Testis (tissue), 3 donors: ENCODE measurements around the gene HDAC3. TPM values are rescaled to one million over a fixed set of nuclear protein-coding genes. Genes with fewer than 3 reads are reported as not detected.

Experiments
- DNase-seq: peaks from one replicate; pipeline ENCODE4 v3.0.0-alpha.2; 2019
- H3K27ac ChIP-seq, 2 donors: fragments of 200-600 bp; sonication (generic); one replicate each; pipeline ENCODE4 v1.5.1; 2019
- H3K27me3 ChIP-seq: fragments of 200-600 bp; sonication (generic); one replicate; pipeline ENCODE4 v1.5.1; 2019
- H3K36me3 ChIP-seq: fragments of 200-600 bp; sonication (generic); one replicate; pipeline ENCODE4 v1.5.1; 2017; ENCODE audit warnings: low read depth; ENCODE audit errors: missing control alignments
- H3K4me1 ChIP-seq: fragments of 200-600 bp; sonication (generic); one replicate; pipeline ENCODE4 v1.5.1; 2019
- H3K4me3 ChIP-seq, 2 donors: fragments of 200-600 bp; sonication (generic); one replicate each; pipeline ENCODE4 v1.5.1; 2017 to 2019
- H3K9me3 ChIP-seq: fragments of 200-600 bp; sonication (generic); one replicate; pipeline ENCODE4 v1.5.1; 2017
- CTCF ChIP-seq, 3 experiments: fragments of 450-650 bp in 2 of 3; fragments of 200-600 bp in 1 of 3; sonication (generic) in 1 of 3; IDR thresholded peaks; one replicate each; pipeline ENCODE4 v1.5.1; 2016 to 2019; ENCODE audit warnings: antibody characterized with exemption in 3 of 3, mild to moderate bottlenecking in 2 of 3, moderate library complexity in 1 of 3
- POLR2A ChIP-seq: fragments of 450-650 bp; IDR thresholded peaks from one replicate; pipeline ENCODE4 v1.6.1; 2017; ENCODE audit warnings: antibody characterized with exemption, mild to moderate bottlenecking, moderate library complexity
- WGBS, 2 donors: methylation state at CpG; one replicate each; pipeline ENCODE4 v1.1.5; 2018; 5-methylcytosine and 5-hydroxymethylcytosine counted together
- intact Hi-C: fragments of 100-400 bp; cut with DNase I; formaldehyde crosslinking; loops from one replicate; pipeline ENCODE4 v1.15.1; 2023; ENCODE audit warnings: low total_unique reads
- polyA plus RNA-seq: library from polyadenylated mRNA; stranded (reverse); fragments of 350-450 nt; fragmentation: Illumina TruSeq; extraction: RNeasy Lipid Tissue Mini Kit (QIAGEN cat#74804); gene quantifications from one replicate; pipeline ENCODE4 v1.2.3, GENCODE V29; 2014; ENCODE audit warnings: low read depth, low replicate concordance; ENCODE audit not compliant: insufficient read depth
- total RNA-seq, 2 donors: library from RNA; depleted of rRNA; stranded (reverse); fragments of >200 nt; gene quantifications; one replicate each; pipeline ENCODE4 v1.2.3, GENCODE V29; 2016

HDAC3 gene
- total and polyA plus RNA-seq, 3 donors from 2014 or later, result 57.3 to 76.5 (median 63.9) TPM

GRCh38 chr5:141598391-141599345 lies 38.0 kb downstream of the HDAC3 start:
- H3K27ac ChIP-seq, result no peak overlapping the region
- no peaks in the 10 kb centered on the region for H3K9me3 ChIP-seq
- H3K27me3 ChIP-seq, result no peaks in the 10 kb centered on the region
- H3K4me1 ChIP-seq, result no peaks in the 10 kb centered on the region
- 78 to 80% methylated on average over 3 of the region's 3 CpGs for WGBS, 2 donors
- H3K36me3 ChIP-seq, result no peaks in the 10 kb centered on the region
- no peak overlapping the region for H3K4me3 ChIP-seq
- TF ChIP-seq POLR2A (no peak), CTCF (IDR thresholded peaks at IDR 0.05) (no peak)
- no peak for DNase-seq
- intact Hi-C loops, result no loop called here

- Histone ChIP-seq H3K36me3 (no peaks in the 10 kb centered on the region), H3K9me3 (no peaks in the 10 kb centered on the region), H3K4me3 (no peak overlapping the region), H3K27me3 (no peaks in the 10 kb centered on the region), H3K27ac (no peak overlapping the region), H3K4me1 (no peaks in the 10 kb centered on the region)
- DNase-seq, result no peak
- no peak for TF ChIP-seq CTCF (IDR thresholded peaks at IDR 0.05)
- TF ChIP-seq POLR2A, result no peak
- 95 to 99% methylated on average over 2 of the region's 2 CpGs for WGBS, 2 donors
- intact Hi-C loops, result no loop called here
Observed at GRCh38 chr5:141597814-141598213, 38.8 kb downstream of the HDAC3 start.

GRCh38 chr5:141597394-141597793 lies 39.3 kb downstream of the HDAC3 start:
- no peaks in the 10 kb centered on the region for H3K9me3 ChIP-seq
- H3K4me1 ChIP-seq, result no peaks in the 10 kb centered on the region
- H3K4me3 ChIP-seq, result no peak overlapping the region
- TF ChIP-seq CTCF (IDR thresholded peaks at IDR 0.05), result no peak
- TF ChIP-seq POLR2A, result no peak
- 86 to 94% methylated on average over 2 of the region's 2 CpGs for WGBS, 2 donors
- no peak overlapping the region for H3K27ac ChIP-seq
- DNase-seq, result no peak
- H3K36me3 ChIP-seq, result no peaks in the 10 kb centered on the region
- no peaks in the 10 kb centered on the region for H3K27me3 ChIP-seq
- intact Hi-C loops, result no loop called here

- TF ChIP-seq POLR2A (no peak), CTCF (IDR thresholded peaks at IDR 0.05) (no peak)
- Histone ChIP-seq H3K36me3 (no peaks in the 10 kb centered on the region), H3K27ac (no peak overlapping the region), H3K4me3 (no peak overlapping the region), H3K27me3 (no peaks in the 10 kb centered on the region), H3K9me3 (no peaks in the 10 kb centered on the region), H3K4me1 (no peaks in the 10 kb centered on the region)
- intact Hi-C loops, result no loop called here
- 97 to 98% methylated on average over 1 of the region's 1 CpG for WGBS, 2 donors
- DNase-seq, result no peak
Observed at GRCh38 chr5:141596867-141597266, 39.8 kb downstream of the HDAC3 start.

- Histone ChIP-seq H3K36me3 (no peaks in the 10 kb centered on the region), H3K27ac (no peak overlapping the region), H3K4me1 (no peaks in the 10 kb centered on the region), H3K4me3 (no peak overlapping the region), H3K9me3 (no peaks in the 10 kb centered on the region), H3K27me3 (no peaks in the 10 kb centered on the region)
- intact Hi-C loops, result no loop called here
- 86 to 91% methylated on average over 2 of the region's 2 CpGs for WGBS, 2 donors
- no peak for DNase-seq
- no peak for TF ChIP-seq CTCF (IDR thresholded peaks at IDR 0.05)
- no peak for TF ChIP-seq POLR2A
Observed at GRCh38 chr5:141590127-141590526, 46.5 kb downstream of the HDAC3 start.
